A673 (cell line): ENCODE data around the gene GLRA2.

Experiments
- CTCF ChIP-seq: fragments of 300-800, 200-600 bp; sonication (generic); conservative IDR thresholded peaks from 2 replicates; pipeline ENCODE4 v1.5.1; 2017; ENCODE audit warnings: low read depth, mild to moderate bottlenecking, antibody characterized with exemption, low read length, moderate library complexity, mixed read lengths
- EZH2 ChIP-seq: fragments of 200-600 bp; sonication (generic); IDR thresholded peaks from 2 replicates; pipeline ENCODE4 v1.6.1; 2017; ENCODE audit warnings: borderline replicate concordance, low read depth, mild to moderate bottlenecking, mixed read lengths, antibody characterized with exemption, low read length; ENCODE audit not compliant: poor library complexity, severe bottlenecking

- TF ChIP-seq CTCF (no peak), EZH2 (no peak)
Measured at GRCh38 chrX:14496674-14497073, 32.7 kb upstream of the GLRA2 start.
